ENCODE measurements around the gene CABLES1.

The CABLES1 gene

GRCh38 chr18:23226930-23227725, 91.8 kb downstream of the CABLES1 start:
- Histone ChIP-seq H3K4me1 (ENCODE audit: control insufficient read depth, insufficient read depth, low read length) (peaks cover 16% of the 10 kb centered on the region), H3K9ac (ENCODE audit: low read depth, low read length) (no peak overlapping the region)

GRCh38 chr18:23227726-23228070, 92.4 kb downstream of the CABLES1 start:
- no peaks in the 10 kb centered on the region for H3K27me3 ChIP-seq (ENCODE audit: control insufficient read depth, insufficient read depth, low read length)
- H3K4me1 ChIP-seq (ENCODE audit: control insufficient read depth, insufficient read depth, low read length) = peaks cover 21% of the 10 kb centered on the region
- no peak overlapping the region for H3K9ac ChIP-seq (ENCODE audit: low read depth, low read length)
- no peak overlapping the region for H3K27ac ChIP-seq (ENCODE audit: low read depth, low read length)
- H3K4me3 ChIP-seq (ENCODE audit: low read depth, low read length) = no peak overlapping the region
- H3K36me3 ChIP-seq (ENCODE audit: control insufficient read depth, insufficient read depth, low read length) = peaks cover 16% of the 10 kb centered on the region; the same call in 1 of the 2 replicates
- no peaks in the 10 kb centered on the region for H3K9me3 ChIP-seq (ENCODE audit: control insufficient read depth, insufficient read depth, low read length)

More at GRCh38 chr18:23226930-23227725, 91.8 kb downstream of the CABLES1 start:
- no peak overlapping the region for H3K4me3 ChIP-seq (ENCODE audit: low read depth, low read length)
- no peaks in the 10 kb centered on the region for H3K9me3 ChIP-seq (ENCODE audit: control insufficient read depth, insufficient read depth, low read length)
- H3K27ac ChIP-seq (ENCODE audit: low read depth, low read length) = no peak overlapping the region
- H3K27me3 ChIP-seq (ENCODE audit: control insufficient read depth, insufficient read depth, low read length) = no peaks in the 10 kb centered on the region
- peaks cover 11% of the 10 kb centered on the region; the same call in 1 of the 2 replicates for H3K36me3 ChIP-seq (ENCODE audit: control insufficient read depth, insufficient read depth, low read length)

GRCh38 chr18:23228102-23229061, 93.1 kb downstream of the CABLES1 start:
- H3K4me3 ChIP-seq (ENCODE audit: low read depth, low read length) = no peak overlapping the region

GRCh38 chr18:23229472-23229871, 94.2 kb downstream of the CABLES1 start:
- H3K27me3 ChIP-seq (ENCODE audit: control insufficient read depth, insufficient read depth, low read length) = no peaks in the 10 kb centered on the region
- H3K9me3 ChIP-seq (ENCODE audit: control insufficient read depth, insufficient read depth, low read length) = no peaks in the 10 kb centered on the region
- no peak overlapping the region for H3K9ac ChIP-seq (ENCODE audit: low read depth, low read length)
- H3K4me3 ChIP-seq (ENCODE audit: low read depth, low read length) = no peak overlapping the region
- peaks cover 21% of the 10 kb centered on the region for H3K4me1 ChIP-seq (ENCODE audit: control insufficient read depth, insufficient read depth, low read length)
- H3K27ac ChIP-seq (ENCODE audit: low read depth, low read length) = no peak overlapping the region
- H3K36me3 ChIP-seq (ENCODE audit: control insufficient read depth, insufficient read depth, low read length) = peaks cover 29% of the 10 kb centered on the region

More at GRCh38 chr18:23228102-23229061, 93.1 kb downstream of the CABLES1 start:
- no peak overlapping the region for H3K9ac ChIP-seq (ENCODE audit: low read depth, low read length)
- no peaks in the 10 kb centered on the region for H3K9me3 ChIP-seq (ENCODE audit: control insufficient read depth, insufficient read depth, low read length)
- no peaks in the 10 kb centered on the region for H3K27me3 ChIP-seq (ENCODE audit: control insufficient read depth, insufficient read depth, low read length)
- H3K36me3 ChIP-seq (ENCODE audit: control insufficient read depth, insufficient read depth, low read length) = peaks cover 21% of the 10 kb centered on the region; the same call in 1 of the 2 replicates
- no peak overlapping the region for H3K27ac ChIP-seq (ENCODE audit: low read depth, low read length)
- H3K4me1 ChIP-seq (ENCODE audit: control insufficient read depth, insufficient read depth, low read length) = peaks cover 21% of the 10 kb centered on the region

GRCh38 chr18:23230686-23231085, 95.4 kb downstream of the CABLES1 start:
- H3K27me3 ChIP-seq (ENCODE audit: control insufficient read depth, insufficient read depth, low read length) = no peaks in the 10 kb centered on the region
- H3K4me3 ChIP-seq (ENCODE audit: low read depth, low read length) = no peak overlapping the region
- peaks cover 35% of the 10 kb centered on the region for H3K36me3 ChIP-seq (ENCODE audit: control insufficient read depth, insufficient read depth, low read length)
- H3K4me1 ChIP-seq (ENCODE audit: control insufficient read depth, insufficient read depth, low read length) = peaks cover 21% of the 10 kb centered on the region
- H3K9me3 ChIP-seq (ENCODE audit: control insufficient read depth, insufficient read depth, low read length) = no peaks in the 10 kb centered on the region
- no peak overlapping the region for H3K27ac ChIP-seq (ENCODE audit: low read depth, low read length)
- no peak overlapping the region for H3K9ac ChIP-seq (ENCODE audit: low read depth, low read length)

- Histone ChIP-seq H3K9ac (ENCODE audit: low read depth, low read length) (no peak overlapping the region), H3K27ac (ENCODE audit: low read depth, low read length) (peak overlapping the region; percentile 1)
These were observed 96.2 kb downstream of the CABLES1 start for GRCh38 chr18:23231340-23232021.

GRCh38 chr18:23232331-23232730, 97.0 kb downstream of the CABLES1 start:
- Histone ChIP-seq H3K27ac (ENCODE audit: low read depth, low read length) (no peak overlapping the region), H3K4me3 (ENCODE audit: low read depth, low read length) (no peak overlapping the region), H3K4me1 (ENCODE audit: control insufficient read depth, insufficient read depth, low read length) (peaks cover 26% of the 10 kb centered on the region), H3K9ac (ENCODE audit: low read depth, low read length) (no peak overlapping the region), H3K27me3 (ENCODE audit: control insufficient read depth, insufficient read depth, low read length) (no peaks in the 10 kb centered on the region), H3K9me3 (ENCODE audit: control insufficient read depth, insufficient read depth, low read length) (no peaks in the 10 kb centered on the region), H3K36me3 (ENCODE audit: control insufficient read depth, insufficient read depth, low read length) (peaks cover 43% of the 10 kb centered on the region)

More at GRCh38 chr18:23231340-23232021, 96.2 kb downstream of the CABLES1 start:
- Histone ChIP-seq H3K27me3 (ENCODE audit: control insufficient read depth, insufficient read depth, low read length) (no peaks in the 10 kb centered on the region), H3K4me1 (ENCODE audit: control insufficient read depth, insufficient read depth, low read length) (peaks cover 26% of the 10 kb centered on the region), H3K36me3 (ENCODE audit: control insufficient read depth, insufficient read depth, low read length) (peaks cover 39% of the 10 kb centered on the region), H3K9me3 (ENCODE audit: control insufficient read depth, insufficient read depth, low read length) (no peaks in the 10 kb centered on the region), H3K4me3 (ENCODE audit: low read depth, low read length) (no peak overlapping the region)

GRCh38 chr18:23234619-23235018, 99.3 kb downstream of the CABLES1 start:
- Histone ChIP-seq H3K27ac (ENCODE audit: low read depth, low read length) (no peak overlapping the region), H3K27me3 (ENCODE audit: control insufficient read depth, insufficient read depth, low read length) (no peaks in the 10 kb centered on the region), H3K4me1 (ENCODE audit: control insufficient read depth, insufficient read depth, low read length) (peaks cover 24% of the 10 kb centered on the region), H3K9ac (ENCODE audit: low read depth, low read length) (no peak overlapping the region), H3K4me3 (ENCODE audit: low read depth, low read length) (no peak overlapping the region), H3K36me3 (ENCODE audit: control insufficient read depth, insufficient read depth, low read length) (peaks cover 56% of the 10 kb centered on the region), H3K9me3 (ENCODE audit: control insufficient read depth, insufficient read depth, low read length) (no peaks in the 10 kb centered on the region)

GRCh38 chr18:23235336-23235735, 100.1 kb downstream of the CABLES1 start:
- Histone ChIP-seq H3K36me3 (ENCODE audit: control insufficient read depth, insufficient read depth, low read length) (peaks cover 56% of the 10 kb centered on the region), H3K27me3 (ENCODE audit: control insufficient read depth, insufficient read depth, low read length) (no peaks in the 10 kb centered on the region), H3K27ac (ENCODE audit: low read depth, low read length) (no peak overlapping the region), H3K4me3 (ENCODE audit: low read depth, low read length) (no peak overlapping the region), H3K9ac (ENCODE audit: low read depth, low read length) (no peak overlapping the region), H3K9me3 (ENCODE audit: control insufficient read depth, insufficient read depth, low read length) (no peaks in the 10 kb centered on the region), H3K4me1 (ENCODE audit: control insufficient read depth, insufficient read depth, low read length) (peaks cover 24% of the 10 kb centered on the region)

- no peak overlapping the region for H3K27ac ChIP-seq (ENCODE audit: low read depth, low read length)
- H3K9me3 ChIP-seq (ENCODE audit: control insufficient read depth, insufficient read depth, low read length) = no peaks in the 10 kb centered on the region
- no peaks in the 10 kb centered on the region for H3K27me3 ChIP-seq (ENCODE audit: control insufficient read depth, insufficient read depth, low read length)
- no peak overlapping the region for H3K4me3 ChIP-seq (ENCODE audit: low read depth, low read length)
- H3K36me3 ChIP-seq (ENCODE audit: control insufficient read depth, insufficient read depth, low read length) = peaks cover 56% of the 10 kb centered on the region
- H3K4me1 ChIP-seq (ENCODE audit: control insufficient read depth, insufficient read depth, low read length) = peaks cover 24% of the 10 kb centered on the region
- H3K9ac ChIP-seq (ENCODE audit: low read depth, low read length) = no peak overlapping the region
These were observed 100.6 kb downstream of the CABLES1 start for GRCh38 chr18:23235860-23236259.

All from HUES48 (cell line).